NCI-H69 (cell line): ENCODE results near the gene MEGF6.

Experiments used
- DNase-seq: peaks from one replicate; lab custom pipeline; 2025; lab: John Stamatoyannopoulos, UW

The MEGF6 gene

DNA sequence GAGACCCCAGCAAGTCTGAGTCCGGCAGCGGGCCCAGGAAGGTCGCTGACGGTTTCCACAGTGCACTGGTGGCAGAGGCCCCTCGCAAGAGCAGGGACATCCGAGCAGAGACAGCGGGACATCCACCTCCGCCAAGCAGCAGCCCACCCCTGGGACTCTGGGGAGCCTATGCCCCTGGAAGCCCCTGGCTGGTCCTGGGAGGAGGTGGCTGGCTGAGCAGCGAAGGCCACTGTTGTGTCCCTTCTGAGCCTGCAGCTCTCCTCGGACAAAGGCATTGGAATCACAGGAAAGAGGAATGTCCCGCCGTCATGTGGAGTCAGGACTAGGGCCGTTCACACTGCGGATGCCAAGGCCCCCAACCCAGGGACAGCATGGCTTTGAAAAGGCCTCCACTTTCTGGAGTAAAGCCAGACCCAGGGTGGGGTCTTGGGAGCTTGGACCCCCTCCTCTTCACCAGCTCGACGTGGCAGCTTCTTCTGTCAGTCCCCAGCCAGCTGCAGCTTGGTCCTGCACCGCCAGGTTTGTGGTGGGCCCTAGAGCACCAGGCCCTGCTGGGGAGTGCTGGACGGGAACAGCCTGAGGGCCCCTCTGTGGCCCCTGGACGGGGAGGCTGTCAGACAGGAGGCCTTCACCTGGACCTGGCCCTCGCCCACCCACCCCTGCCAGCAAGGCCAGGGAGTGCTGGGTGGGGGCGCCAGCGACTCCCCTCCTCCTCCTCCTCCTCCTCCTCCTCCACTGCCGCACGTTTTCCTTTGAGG is 1.4 kb downstream of the MEGF6 start:
- no peak for DNase-seq

DNA sequence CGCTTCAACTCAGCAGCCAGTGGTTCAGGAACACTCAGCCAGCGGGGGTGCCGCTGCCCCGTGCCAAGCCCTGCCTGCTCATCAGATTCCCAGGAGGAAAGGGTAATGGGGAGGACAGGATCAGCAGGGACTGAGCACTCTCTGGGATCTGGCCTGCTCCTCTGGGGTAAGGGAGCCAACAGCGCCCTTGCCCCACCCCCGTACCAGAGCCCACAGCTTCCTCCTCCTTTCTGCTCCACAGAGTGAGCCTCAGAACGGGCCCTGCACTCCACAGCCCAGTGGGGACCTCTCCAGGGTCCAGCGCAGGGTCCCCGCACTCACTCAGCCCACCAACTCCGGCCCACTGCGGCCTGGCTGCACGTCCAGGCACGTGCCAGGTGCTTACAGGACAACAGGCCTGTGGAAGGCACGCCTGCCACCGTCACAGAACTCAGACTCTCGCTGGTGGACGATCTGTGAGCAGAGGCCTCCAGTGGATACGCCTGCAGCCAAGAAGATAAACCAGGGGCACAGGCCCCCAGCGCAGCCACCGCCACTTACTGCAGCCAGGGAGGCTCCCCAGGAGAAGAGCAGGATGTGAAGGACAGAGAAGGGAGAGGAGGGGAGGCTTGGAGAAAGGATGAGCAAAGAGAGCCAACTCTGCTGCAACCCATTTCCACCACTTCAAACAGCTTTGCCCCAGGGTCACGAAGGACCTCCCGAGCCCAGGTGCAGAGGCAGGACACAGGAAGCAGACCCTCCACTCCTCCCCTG is 2.1 kb downstream of the MEGF6 start:
- peak; percentile 1 for DNase-seq

DNA sequence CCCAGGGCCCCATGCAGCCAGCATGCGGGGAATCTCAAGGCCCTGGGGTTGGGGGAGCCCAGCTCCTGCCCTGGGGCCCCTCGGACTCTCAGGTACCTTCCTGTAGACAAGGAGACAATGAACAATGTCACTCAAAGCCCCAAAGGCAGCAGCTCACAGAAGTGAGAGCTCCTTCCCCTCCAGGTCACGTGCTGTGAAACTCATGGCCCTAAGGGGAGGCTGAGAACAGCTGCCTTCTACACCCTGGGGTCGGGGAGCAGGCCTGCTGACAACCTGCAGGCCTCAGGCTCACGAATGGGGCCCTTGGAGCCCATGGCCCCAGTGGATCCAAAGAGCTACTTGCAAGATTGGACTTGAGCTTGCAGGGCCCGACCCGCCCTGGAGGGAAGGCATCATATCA is 3.2 kb downstream of the MEGF6 start:
- DNase-seq: no peak

DNA sequence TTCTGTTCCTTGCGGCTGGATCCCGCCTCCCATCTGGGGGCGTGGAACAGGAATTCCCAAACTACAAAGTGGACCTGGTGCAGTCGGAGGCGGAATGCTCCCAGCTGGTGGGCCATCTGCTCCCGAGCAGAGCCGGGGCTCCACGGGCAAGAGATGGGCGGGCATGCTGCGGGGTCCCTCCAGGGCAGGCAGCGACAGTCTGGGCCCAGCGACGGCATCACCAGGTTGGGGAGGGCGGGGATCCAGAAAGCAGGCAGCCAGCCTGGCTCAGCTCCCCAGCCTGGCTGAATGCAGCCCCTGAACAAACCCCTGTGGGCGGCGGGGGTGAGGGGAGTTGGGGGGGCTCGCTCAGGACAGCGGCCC is 3.6 kb downstream of the MEGF6 start:
- no peak for DNase-seq

DNA sequence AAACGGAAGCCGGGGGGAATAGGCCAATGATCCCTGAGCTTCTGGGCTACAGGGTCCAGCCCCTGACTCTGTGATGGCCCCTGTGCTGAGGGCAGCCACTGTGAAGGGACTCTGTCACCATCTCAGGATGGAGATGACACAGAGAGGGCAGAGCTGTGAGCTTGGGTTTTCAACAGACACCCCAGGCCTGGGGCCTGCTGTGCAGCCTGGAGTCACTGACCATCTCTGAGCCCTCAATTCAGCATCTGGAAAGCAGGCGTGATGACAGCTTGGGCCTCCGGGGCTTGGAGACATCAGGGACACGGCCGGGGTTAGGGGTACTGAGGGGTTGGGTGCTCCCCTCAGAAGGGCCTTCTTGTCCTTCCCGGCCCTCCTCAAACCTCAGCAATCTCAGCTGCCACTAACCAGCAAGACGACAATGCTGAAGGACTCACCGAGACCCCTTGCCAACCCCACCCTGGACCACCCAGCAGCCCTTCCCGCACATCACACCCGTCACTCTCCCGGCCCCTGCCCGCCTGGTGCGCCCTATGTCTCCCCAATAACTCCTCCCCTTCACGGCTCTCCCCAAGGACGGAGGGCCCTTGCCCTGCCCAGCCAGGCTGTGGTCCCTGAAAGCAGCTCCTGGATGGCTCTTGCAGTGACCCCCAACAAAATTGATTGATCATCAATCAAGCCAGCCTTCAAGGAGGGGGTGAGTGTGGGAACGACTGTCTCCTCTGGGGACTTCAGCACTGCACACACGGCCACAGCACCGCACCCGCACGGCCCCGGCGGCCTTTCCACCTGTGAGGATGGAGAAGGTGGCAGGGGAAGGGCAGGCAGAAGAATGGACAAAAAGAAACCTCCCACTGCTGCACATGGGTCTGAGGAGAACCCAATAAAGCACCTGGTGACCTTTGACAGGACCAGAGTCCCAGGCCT is 4.3 kb downstream of the MEGF6 start:
- no peak for DNase-seq

DNA sequence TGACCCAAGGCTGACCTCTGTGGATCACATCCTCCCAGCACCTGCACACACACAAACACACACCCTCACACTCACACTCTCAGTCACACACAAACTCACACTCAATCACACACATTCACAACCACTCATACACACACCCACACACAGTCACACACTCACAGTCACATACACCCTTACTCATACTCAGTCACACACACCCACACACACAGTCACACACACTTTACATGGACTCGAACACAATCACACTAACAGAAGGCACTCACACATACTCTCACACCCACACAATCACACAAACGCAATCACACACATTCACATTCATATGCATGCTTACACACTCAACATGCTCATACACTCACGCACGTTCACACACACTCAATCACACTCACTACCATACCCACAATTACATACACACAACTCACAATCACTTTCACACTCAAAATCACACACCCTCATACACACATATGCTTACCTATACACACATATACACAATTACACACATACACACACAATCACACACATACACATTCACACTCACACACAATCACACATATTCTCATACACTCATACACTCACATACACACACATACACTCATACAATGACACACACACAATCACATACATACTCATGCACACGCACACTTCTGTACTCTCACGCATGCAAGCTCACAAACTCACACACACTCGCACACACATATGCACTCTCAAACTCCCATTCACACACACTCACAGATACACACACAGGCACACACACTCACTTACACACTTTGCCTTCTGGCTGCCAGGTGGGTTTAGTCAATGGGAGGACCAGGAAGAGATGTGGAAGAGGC is 6.1 kb downstream of the MEGF6 start:
- no peak for DNase-seq

DNA sequence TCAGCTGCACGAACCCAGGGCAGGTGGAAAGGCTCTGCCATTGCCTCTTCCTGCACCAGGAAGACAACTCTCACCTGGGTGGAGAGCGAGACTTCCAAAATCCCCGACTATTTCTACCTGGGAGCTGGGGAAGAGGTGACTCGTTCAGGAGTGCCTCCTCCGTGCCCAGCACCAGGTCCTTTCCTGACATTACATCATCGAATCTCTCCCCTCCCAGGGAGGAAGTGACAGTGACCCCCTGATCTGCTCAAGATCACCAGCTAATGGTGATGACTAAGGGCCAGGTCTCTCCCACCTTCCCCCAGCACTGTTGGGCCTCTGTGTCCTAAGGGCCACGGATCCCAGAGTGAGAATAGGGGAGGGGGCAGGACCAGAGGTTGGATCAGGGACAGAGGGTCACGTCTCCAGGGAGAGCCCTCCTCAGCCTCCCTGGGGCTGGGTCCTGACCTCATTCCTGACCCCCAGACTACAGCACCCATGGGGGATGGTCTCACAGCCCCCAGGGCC is 6.8 kb downstream of the MEGF6 start:
- no peak for DNase-seq

DNA sequence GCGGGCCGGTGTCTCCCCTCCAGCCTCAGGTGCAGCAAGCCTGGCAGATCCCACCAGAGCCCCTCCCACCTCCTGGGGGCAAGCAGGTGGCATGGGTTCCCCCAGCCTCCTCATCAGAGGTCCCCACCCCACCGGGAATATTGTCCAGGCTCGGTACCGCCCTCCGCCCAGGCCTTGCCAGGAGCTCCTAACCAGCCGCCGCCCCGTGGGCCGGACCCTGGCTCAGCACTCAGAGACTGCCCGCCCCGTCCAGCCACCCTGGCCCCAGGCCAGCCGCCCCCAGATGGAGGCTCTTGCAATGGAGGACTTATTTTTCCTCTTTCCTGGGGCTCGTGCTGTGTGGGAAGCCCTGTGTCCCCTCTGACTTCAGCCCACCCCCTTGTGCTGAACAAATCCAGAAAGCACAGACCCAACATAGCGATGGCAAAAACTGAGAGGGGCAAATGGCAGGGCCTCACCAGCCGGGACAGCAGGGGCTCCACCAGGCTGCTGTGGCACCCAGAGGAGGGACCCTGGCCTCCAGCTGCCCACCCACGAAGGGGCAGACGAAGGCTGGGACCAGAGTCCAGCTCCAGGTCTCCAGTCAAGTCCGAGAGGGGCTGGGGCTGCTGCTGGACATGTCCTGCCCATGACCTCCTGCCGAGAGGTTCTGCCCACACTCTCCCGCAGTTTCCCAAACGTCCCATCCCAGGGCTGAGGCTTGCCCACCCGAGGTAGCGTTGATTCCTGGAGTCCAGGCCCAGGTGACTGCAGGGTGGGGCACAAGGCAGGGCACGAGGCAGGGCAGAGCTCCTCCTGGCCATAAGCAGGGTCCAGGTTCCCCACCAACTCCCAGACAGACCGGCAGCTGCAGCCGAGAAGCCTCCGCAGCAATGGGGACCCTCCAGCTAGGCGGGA is 7.5 kb downstream of the MEGF6 start:
- no peak for DNase-seq

DNA sequence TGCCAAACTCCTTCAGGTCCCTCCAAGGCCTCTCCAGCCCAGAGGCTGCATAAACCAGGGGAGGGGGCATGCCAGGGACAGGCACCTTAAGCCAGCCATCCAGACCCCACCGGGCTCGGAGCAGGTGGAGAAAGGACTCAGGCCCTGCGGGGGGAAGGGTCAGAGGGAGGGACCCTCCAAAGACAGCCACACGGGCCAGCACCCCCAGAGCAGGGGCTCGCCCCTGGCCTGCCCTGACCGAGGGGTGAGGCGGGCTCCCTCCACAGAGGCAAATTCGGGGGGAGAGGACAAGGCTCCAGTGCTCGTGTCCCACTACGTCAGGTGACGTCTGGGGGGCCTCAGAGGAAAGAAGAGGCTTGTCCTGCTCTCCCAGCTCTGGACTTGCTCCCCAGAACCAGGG is 8.2 kb downstream of the MEGF6 start:
- DNase-seq: no peak

DNA sequence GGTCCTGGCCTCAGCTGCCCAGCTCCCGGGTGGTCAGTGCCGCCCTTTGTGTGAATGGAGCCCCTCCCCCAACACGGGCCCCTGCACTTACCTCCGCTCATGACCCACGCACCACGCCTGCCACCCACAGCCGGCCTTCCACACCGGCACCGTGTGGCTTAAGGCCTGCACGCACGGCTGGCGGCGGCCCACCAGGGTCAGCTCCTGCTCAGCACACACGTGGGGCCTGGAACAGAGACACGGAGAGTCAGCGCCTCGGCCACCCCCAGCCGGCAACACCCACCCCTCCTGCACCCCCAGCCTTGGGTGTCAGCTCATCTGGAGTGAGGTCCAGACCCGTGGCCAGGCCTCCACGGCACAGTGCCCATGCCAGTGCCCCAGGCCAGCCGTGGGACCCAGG is 8.9 kb downstream of the MEGF6 start:
- no peak for DNase-seq

DNA sequence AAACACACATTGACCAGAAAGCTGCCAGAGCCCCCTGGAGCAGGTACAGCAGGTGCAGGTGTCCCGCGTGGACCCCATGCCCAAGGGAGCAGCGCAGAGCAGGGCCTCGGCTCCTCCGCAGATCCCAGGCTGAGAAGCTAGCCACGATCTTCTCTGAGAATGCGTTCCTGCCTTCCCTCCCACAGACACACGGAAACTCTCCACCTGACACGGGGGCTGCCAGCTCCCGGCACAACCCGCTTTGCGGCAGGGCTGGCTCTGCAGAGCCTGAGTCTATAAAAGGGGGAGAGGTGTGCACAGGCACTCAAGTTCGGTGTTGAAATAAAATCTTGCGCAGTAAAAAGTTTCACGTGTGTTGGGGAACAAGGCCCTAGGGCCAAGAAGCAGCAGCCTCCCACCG is 9.6 kb downstream of the MEGF6 start:
- DNase-seq: no peak

DNA sequence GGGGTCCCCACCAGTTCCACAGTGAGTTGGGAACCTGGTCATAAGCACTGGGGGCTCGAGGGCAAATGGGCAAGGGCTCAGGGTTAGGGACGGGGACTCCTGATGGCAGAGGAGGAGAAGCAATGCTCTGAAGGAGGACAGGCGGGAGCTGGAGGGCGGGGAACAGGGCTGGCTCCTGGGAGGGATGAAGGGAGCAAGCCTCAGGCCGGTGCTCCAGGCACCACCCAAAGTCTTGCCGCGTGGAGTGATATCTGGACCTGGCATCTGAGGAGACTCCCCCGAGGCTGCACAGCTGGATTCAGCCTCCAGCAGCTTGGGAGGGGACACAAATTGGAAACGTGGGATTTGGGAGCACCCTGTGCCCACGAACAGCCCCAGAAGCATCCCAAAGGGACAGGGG is 11.0 kb downstream of the MEGF6 start:
- DNase-seq: no peak

DNA sequence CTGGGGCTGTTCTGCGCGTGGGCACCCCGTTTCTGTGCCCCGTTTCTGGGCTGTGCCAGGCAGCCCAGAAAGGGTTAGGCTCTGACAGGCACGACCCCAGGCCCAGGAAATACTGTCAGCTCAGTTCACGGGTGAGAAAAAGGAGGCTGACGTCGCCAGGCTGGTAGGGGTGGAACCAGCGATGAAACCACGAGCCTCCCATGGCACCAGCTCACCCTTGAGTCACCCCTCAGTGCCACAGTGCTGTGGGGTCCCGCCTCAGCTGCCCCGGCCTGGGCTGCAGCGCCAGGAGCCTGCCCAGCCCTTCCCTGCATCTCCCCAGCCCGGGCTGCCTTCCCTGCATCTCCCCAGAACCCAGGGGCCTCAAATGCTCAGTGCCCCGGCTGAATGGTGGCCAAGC is 11.5 kb downstream of the MEGF6 start:
- no peak for DNase-seq

DNA sequence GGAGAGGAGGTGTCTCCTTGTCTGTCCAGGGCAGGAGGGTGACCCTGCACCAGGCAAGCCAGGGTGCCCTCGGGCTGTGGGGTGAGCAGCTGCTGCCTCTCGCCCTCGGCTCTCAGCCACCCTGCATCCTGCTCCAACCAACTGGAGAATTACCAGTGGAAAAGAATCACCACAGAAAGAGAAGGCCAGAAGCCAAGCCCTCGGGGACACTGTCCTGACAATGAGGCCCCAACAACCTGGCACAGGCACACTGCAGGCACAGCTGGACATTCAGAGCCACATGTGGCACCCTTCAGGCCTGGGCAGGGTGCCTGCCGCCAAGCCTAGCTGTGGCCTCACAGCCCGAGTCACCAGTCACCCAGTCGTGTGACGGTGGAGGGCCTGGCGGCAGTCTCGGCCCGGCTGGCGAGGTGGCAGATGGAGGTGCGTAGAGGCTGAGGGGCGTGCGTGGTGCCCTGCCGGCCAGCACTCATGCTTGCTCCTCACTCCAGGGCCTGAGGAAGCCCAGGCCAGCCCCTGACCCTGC is 12.0 kb downstream of the MEGF6 start:
- DNase-seq: no peak

DNA sequence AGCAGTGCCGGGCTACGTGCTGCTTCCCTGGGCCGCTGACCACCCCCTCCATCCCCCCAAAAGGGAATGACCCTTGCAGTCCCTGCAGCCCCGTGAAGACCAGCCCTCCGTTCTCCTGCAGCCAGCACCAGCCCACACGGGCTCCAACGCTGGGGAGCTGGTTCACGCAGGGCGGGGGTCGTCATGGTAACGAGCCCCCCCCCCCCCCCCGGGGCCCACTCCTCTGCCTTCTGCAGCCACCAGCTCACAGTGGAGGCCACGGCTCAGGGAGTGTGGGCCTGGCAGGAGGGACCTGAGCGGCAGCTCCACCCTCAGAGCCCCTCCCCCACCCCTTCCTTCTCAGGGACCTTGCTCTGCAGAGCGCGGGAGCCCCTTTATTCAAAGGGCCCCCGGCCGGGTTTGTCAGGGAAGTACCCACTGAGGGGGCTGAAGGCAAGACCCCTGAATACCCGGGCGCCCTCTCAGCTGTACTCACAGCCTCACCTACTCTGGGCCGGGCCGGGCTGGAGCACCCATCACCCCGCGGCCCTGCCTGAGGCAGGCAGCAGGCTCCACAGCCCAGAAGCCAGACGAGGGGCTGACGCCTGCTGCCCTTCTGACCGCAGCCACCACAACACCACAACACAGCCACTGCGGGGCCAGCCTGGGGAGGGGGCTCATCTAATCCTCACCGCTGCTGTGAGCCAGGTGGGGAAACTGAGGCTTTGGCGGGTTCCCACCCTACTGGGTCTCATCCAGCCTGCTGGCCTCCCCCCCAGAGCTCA is 12.6 kb downstream of the MEGF6 start:
- DNase-seq: no peak

DNA sequence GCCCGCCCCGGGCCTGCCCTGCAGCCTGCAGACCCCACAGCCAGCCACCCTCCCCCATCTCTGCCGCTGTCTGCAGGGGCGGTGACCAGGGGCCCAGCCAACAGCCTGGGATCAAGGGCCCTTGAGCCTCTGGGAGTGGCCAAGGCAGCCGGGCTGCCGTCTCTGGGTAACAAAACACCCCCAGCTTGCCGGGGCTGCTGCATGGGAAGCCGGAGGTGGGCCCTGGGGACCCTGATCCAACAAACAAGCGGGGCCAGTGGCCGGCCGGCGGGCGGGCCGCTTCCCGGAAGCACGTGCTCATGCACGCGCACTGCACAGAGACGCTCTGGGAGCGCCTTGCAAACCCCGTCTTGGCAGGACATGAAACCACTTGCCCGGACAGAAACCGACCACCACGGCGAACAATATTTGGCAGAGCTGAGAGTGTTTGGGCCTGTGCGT is 13.2 kb downstream of the MEGF6 start:
- DNase-seq: no peak

DNA sequence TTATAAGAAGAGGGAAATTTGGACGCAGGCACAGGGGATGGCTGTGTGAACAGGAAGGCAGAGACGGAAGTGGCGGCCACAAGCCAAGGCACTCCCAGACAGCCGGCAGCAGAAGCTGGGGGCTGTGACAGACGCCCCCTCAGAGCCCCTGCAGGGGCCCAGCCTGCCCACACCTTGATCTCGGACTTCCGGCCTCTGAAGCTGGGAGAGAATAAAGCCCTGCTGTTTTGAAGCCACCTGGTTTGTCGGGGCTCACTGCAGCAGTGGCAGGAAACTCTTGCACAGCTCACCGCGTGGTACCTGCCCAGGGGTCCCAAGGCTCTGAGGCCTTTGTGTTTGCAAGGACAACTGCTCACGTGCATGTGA is 13.7 kb downstream of the MEGF6 start:
- DNase-seq: peak; percentile 17

DNA sequence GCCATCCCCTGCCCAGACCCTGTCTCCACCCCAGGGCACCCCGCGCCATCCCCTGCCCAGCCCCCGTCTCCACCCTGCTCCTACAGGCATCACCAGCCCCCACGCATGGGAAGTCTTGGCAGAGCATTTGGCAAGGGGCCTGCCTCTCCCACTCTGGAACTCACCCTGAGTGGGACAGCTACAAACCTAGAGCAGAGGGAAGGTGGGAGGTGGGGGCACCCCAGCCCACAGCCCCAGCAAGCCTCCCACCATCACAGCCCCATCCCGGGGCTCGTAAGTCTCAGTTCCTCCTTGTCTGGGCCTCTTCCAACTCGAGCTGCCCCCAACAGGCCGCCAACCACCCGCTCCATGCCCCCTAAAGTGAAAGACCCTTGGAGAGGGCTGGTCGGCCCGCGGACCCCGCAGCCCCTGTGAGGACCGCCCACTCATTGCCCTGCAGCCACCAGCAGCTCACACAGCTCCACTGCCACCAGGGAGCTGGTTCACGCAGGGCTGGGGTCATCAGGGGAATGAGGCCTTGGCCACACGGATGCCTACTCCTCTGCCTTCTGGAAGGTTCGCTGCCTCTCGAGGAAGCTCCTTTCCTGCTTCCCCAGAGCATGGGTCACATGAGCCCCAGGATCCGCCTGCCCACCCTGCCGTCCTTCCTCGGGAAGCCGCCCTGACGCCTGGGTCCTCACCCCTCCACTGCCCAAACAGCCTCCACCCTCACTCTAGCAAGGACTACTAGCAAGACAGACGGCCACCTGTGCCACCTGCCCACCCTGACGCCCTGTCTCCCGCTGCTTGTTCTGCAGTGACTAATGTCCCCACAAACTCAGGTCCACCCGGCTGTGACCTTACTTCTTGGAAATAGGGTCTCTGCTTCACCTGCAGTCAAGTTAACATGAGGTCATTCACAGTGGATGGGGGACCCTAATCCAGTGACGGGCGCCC is 14.4 kb downstream of the MEGF6 start:
- DNase-seq: no peak
